Cardiac muscle cell (in vitro differentiated cells and primary cell): Measurements from ENCODE around the gene ARPC2. TPM values are rescaled to one million over a fixed set of nuclear protein-coding genes. Genes with fewer than 3 reads are reported as not detected.

ENCODE experiments used
- DNase-seq, 2 donors: peaks; one replicate each; pipeline versions ENCODE4 v3.0.0 to v3.0.0-alpha.2; 2010 to 2017; ENCODE audit warnings: low read depth in 1 of 2, low spot score in 1 of 2
- H3K27ac ChIP-seq: fragments of 200-600 bp; sonication (generic); 2 replicates; pipeline ENCODE4 v1.5.1; 2016
- H3K27me3 ChIP-seq: fragments of 200-600 bp; sonication (generic); 2 replicates; pipeline ENCODE4 v1.6.0; 2016; ENCODE audit warnings: control low read depth
- H3K36me3 ChIP-seq: fragments of 200-600 bp; sonication (generic); 2 replicates; pipeline ENCODE4 v1.5.1; 2016; ENCODE audit warnings: control low read depth
- H3K4me1 ChIP-seq: fragments of 200-600 bp; sonication (generic); 2 replicates; pipeline ENCODE4 v1.8.1; 2017; ENCODE audit warnings: low read depth, mild to moderate bottlenecking, mixed run types
- H3K4me3 ChIP-seq: fragments of 200-600 bp; sonication (generic); 2 replicates; pipeline ENCODE4 v1.5.1; 2016; ENCODE audit warnings: mild to moderate bottlenecking
- H3K9me3 ChIP-seq: fragments of 200-600 bp; sonication (generic); 2 replicates; pipeline ENCODE4 v1.5.1; 2017; ENCODE audit warnings: low read depth, mild to moderate bottlenecking, control low read depth
- CTCF ChIP-seq: IDR thresholded peaks from 2 replicates; pipeline ENCODE4 v1.5.1; 2012; ENCODE audit warnings: low read depth, mild to moderate bottlenecking, low read length
- polyA plus RNA-seq: library from polyadenylated mRNA; unstranded; fragments of >200 nt; fragmentation: Nextera tagmentation; extraction: Ambion mirVana; gene quantifications from 2 replicates; pipeline ENCODE4 v1.2.1, GENCODE V29; 2016
- total RNA-seq: library from RNA; depleted of rRNA; stranded (reverse); fragments of >200 nt; gene quantifications from 2 replicates; pipeline ENCODE4 v1.2.3, GENCODE V29; 2016

The ARPC2 gene
- total and polyA plus RNA-seq, 2 experiments from 2014 or later: 223 to 442 TPM

DNA sequence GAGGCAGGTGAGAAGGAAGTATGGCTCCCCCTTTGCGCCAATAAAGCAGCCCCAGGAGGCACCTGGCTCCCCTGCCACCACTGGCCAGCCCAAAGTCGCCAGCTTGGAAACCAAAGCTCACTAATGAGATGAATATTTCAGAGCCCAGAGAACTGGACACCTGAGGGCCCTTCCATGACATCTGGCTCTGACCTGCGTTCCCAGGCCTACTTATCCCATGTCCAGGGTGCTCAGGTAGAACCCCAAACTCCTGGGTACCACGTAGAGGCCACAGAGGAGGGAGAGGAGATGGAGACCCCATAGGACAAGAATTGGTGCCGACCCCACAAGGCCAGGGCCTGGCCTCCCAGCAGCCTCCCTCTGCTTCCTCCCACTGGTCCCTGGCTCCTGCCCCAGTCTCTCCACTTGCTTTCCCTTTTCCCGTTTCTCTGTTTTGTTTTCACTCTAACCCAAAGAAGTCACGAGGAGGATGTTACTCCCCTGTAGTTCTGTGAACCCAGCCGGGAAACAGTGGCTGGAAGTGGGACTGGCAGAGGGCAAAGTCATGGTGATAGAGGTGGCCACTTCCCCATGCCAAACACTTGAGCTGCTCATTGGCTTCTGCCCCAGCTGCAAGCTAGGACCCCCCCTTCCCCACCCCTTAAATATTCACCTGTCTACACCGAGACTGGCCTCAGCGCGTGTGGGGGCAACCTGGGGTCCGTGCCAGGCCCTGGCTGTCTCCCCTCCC is 74.5 kb downstream of the ARPC2 start:
- H3K4me1 ChIP-seq: peaks cover 33% of the 10 kb centered on the region
- no peaks in the 10 kb centered on the region for H3K36me3 ChIP-seq
- H3K27me3 ChIP-seq: no peaks in the 10 kb centered on the region
- H3K9me3 ChIP-seq: no peaks in the 10 kb centered on the region
- no peak overlapping the region for H3K27ac ChIP-seq
- no peak for TF ChIP-seq CTCF
- peak overlapping the region; percentile 35 for H3K4me3 ChIP-seq
- peak in 1 of 2 donors; percentile 41 for DNase-seq

GRCh38 chr2:218292048-218293014 is 75.3 kb downstream of the ARPC2 start, which contains the start of gene TMBIM1:
Gene TMBIM1 (minus strand): TSS chr2:218292503. CDS start chr2:218282141, 10,362 bp downstream.
- no peaks in the 10 kb centered on the region for H3K36me3 ChIP-seq
- no peaks in the 10 kb centered on the region for H3K27me3 ChIP-seq
- H3K9me3 ChIP-seq: no peaks in the 10 kb centered on the region
- H3K27ac ChIP-seq: no peak within 1 kb of the TSS
- H3K4me3 ChIP-seq: peak within 1 kb of the TSS; percentile 35
- DNase-seq: peak; percentile 81 to 82
- TF ChIP-seq CTCF: peak; percentile 56
- H3K4me1 ChIP-seq: peaks cover 26% of the 10 kb centered on the region

- no peak for TF ChIP-seq CTCF
- no peaks in the 10 kb centered on the region for H3K9me3 ChIP-seq
- DNase-seq: no peak
- no peak overlapping the region for H3K4me3 ChIP-seq
- no peaks in the 10 kb centered on the region for H3K27me3 ChIP-seq
- no peaks in the 10 kb centered on the region for H3K36me3 ChIP-seq
- H3K27ac ChIP-seq: no peak overlapping the region
- H3K4me1 ChIP-seq: peaks cover 20% of the 10 kb centered on the region
Measured at GRCh38 chr2:218293715-218294429, 76.9 kb downstream of the ARPC2 start.

GRCh38 chr2:218294430-218295022 is 77.5 kb downstream of the ARPC2 start:
- DNase-seq: no peak
- H3K36me3 ChIP-seq: no peaks in the 10 kb centered on the region
- H3K4me3 ChIP-seq: no peak overlapping the region
- H3K4me1 ChIP-seq: peaks cover 20% of the 10 kb centered on the region
- no peaks in the 10 kb centered on the region for H3K27me3 ChIP-seq
- H3K27ac ChIP-seq: peak overlapping the region; percentile 78
- no peaks in the 10 kb centered on the region for H3K9me3 ChIP-seq
- TF ChIP-seq CTCF: no peak

DNA sequence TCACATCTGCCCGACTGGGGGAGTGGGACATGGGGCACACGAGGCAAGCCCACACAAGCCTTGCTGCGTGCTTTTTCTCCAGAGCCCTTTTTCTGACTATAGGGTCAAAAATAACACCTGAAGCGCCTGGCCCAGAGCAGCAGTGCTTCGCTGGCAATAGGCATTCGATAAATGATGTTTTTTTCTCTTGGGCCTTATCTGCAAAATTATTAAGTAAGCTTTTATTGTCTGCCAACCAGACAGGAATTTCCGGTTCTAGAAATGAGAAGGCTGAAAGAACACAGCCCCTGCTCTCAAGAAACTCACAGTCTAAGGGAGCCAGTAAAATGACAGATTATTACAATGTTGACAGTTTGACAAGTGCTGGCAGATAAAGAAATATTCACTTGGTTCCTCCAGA is 78.0 kb downstream of the ARPC2 start:
- H3K9me3 ChIP-seq: no peaks in the 10 kb centered on the region
- H3K36me3 ChIP-seq: no peaks in the 10 kb centered on the region
- H3K4me3 ChIP-seq: no peak overlapping the region
- TF ChIP-seq CTCF: no peak
- DNase-seq: peak in 1 of 2 donors; percentile 63
- H3K27me3 ChIP-seq: no peaks in the 10 kb centered on the region
- H3K4me1 ChIP-seq: peaks cover 20% of the 10 kb centered on the region
- H3K27ac ChIP-seq: peak overlapping the region; percentile 78
